GM19438 (cell line): ENCODE measurements around the gene DMRTC2.

ENCODE experiments used
- ATAC-seq: cut with Tn5 transposase; IDR thresholded peaks from one replicate; pipeline ENCODE4 v1.9.1; 2021; ENCODE audit warnings: low read depth; ENCODE audit not compliant: unreplicated experiment

The DMRTC2 gene

DNA sequence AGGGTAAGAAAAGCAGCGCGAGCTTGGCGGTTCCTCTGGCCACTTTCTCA lies at the start of gene DMRTC2:
TSS of gene DMRTC2 (plus strand) at position 42 of the 50 bp plus-strand sequence. CDS start 2,387 bp downstream, outside the sequence.
- no peak for ATAC-seq

DNA sequence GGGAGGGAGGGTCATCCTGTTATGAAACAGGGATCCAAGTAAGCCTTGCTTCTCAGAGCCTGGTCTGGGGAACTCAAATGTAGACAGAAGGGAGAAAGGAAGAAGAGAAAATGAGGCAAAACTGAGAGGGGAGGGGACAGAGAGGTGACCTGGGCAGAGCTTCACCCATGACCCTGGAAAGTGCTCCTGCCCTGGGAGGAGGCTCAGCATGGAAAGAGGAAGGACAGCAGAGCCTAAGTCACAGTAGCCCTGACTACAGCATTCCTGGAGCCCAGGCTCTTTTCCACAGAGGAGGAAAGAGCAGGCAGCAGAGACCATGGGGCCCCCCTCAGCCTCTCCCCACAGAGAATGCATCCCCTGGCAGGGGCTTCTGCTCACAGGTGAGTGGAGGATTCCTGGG lies 48.5 kb upstream of the DMRTC2 start, which contains the start of gene CEACAM3:
TSS of gene CEACAM3 (plus strand) at position 226 of the 400 bp plus-strand sequence. CDS start at position 317, 91 bp downstream.
- ATAC-seq = no peak

DNA sequence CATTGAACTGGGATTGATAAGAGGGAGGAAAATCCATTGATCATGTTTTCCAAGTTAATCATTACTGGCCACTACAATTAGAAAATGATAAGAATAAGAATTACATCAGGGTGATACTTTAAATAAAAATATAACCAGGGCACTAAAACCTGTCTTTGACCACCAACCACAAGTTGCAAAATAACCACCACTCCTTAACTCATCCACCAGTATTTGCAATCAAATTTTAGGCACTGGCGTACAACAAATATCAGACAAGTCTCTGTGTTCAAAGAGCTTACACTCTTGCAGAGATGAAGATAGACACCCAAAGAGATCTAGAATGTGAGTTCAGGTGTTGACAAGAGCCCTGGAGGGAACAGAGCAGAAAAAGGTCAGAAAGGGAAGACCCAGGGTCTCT lies 47.9 kb upstream of the DMRTC2 start:
- no peak for ATAC-seq

DNA sequence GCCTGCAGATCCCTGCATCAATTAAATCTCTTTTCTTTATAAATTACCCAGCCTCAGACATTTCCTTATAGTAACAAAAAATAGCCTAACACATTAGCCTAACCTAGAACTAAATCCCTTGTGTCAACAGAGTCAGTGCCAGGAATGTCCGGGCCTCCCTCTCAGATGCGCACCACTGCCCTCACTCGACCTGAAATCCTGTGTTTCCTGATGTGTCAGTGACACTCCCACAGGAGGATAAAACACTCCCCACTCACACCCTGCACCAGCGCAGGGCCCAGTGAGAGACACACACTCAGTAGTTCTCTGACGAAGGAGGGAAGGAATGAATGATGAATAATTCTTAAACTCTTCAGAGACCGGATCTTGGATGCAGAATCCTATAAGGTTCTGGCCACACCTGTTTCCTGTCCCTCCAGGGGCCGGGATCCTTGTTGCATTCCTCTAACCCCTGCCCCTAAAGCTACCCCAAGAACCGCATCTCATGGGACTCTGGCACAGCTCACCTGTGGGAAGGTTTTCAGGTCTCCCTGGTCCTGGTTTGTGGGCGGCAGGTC lies 45.3 kb upstream of the DMRTC2 start:
- no peak for ATAC-seq

DNA sequence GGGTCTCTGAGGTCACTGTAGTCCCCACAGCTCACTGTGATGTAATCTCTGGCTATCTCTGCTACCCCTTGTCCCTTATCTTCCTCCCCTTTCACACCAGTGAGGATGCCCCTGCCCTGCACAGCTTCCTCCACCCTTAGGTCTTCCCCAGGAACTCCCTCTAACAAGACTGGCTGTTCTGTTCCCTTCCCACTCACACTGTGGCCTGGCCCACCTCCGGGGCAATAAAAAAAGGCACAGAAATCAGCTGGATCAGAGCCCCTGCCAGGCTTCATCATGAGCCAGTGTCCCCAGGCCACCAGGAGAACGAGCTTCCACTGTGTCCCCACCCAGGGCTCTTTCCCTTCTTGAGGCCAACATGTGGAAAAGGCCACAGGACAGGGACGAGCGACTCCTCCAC lies 43.8 kb upstream of the DMRTC2 start:
- no peak for ATAC-seq

DNA sequence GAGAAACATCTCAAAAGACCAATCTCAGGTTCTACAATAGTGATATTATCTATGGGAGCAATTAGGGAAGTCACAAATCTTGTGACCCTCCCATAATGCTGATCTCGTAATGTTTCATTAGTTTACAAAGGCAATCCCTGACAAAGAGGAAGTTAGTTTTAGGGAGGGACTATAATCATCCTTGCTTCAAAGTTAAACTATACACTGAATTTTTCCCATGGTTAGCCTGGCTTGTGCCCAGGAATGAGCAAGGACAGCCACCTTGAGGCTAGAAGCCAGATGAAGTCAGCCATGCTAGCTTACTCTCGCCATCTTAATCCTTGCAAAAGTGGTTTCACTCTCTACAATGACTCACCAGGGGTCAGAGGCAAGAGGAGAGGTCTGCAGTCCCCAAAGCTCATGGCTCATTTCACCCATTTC lies 43.0 kb upstream of the DMRTC2 start:
- ATAC-seq = no peak

DNA sequence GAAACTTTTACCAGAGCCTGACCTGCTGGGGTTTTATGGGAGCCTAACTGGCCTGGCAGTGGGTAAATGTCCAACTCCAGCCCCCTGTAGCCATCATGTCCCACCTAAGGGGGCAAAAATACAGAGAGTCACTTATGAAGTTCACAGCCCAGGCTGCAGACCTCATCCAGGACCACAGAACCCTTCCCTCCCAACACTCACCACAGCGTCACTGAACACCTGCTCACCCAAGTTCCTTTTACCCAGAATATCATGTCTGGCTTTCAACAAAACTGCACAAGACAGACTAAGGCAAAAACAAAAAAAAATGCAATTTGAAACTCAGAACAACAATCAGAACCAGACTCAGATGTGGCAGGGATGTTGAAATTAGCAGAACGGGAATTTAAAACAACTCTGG lies 42.1 kb upstream of the DMRTC2 start:
- no peak for ATAC-seq

DNA sequence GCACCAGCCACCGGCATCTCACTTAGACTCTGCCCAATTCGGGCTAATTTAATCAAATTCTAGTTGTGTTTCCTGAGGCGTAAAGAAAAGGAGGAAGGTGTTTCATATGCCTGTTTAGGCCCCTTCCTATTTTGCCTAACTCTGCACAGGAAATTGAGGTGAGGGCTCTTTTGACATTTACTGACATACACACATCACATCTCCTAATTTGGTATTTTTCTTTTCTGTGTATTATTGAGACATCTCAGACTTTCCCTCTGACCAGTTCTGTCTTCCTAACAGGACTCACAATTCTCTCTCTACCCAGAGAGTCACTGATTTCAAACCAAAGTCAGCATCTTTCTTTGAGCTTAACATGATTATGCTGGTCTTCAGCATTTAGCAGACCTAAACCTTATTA lies 40.5 kb upstream of the DMRTC2 start:
- no peak for ATAC-seq

DNA sequence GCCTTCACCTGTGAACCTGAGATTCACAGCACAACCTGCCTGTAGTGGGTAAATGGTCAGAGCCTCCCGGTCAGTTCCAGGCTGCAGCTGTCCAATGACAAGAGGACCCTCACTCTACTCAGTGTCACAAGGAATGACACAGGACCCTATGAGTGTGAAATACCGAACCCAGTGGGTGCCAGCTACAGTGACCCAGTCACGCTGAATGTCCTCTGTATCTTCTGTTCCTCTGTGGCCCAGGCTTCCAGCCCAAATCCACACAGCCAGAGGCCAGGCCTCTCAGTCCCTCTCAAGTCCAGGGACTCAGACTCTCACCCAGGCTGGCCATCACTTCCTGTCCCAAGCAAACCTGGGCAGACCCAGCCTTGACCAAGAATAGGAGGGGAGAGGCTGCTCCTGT lies 37.7 kb upstream of the DMRTC2 start:
- ATAC-seq = no peak

DNA sequence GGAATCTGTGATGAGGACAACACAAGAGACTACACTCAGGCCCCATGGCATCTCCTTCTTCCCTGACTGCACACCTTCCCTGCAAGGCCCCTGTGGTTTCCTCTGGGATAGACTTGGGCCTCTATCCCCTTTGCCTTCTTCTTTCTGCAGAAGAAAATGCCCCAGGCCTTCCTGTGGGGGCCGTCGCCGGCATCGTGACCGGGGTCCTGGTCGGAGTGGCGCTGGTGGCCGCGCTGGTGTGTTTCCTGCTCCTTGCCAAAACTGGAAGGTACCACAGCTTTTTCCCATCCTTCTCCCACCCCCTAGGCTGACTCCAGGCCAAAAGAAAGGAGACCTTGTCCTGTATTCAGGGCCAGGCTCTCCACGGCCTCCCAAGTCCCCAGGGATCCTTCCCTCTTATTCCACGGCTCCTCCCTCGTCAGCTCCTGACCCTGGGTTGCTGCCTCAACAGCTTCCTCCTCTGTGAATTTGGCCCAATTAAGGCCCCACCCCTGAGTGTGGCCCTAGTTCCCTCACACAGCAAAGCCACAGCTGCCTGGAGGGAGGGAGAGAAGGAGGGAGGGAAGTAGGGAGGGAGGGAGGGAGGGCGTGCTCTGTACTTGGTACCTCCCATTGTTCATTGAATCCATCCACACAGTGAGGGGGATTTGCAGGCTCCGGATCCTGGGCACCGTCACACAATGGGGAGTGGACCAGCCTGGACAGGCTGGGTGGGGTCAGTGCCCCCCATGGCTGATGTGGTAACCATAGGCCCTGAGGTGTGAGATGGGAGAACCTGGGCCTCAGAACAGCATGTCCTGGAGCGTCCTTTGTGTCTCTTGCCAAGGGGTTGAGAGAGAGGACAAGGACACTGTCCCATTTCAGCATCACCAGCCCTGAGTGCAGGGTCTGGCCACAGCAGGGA lies 35.9 kb upstream of the DMRTC2 start:
- no peak for ATAC-seq

DNA sequence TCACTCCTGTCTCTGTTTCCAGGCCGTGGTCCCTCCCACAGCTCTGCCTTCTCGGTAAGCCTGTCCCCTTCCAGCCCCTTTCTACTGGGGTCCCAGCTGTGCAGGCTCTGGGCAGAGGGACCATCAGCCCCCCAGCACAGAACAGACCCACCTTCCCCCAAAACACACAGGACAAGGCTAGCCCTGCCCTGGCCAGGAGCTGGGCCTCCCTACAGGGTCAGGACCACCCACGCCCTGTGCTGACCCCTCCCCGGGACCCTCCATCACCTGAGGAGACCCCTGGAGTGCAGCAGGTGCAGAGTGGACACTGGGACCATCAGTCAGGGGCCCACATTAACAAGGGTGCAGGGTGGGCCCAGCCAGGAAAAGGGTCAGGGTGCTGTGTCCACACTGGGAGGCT lies 34.5 kb upstream of the DMRTC2 start:
- ATAC-seq = no peak

DNA sequence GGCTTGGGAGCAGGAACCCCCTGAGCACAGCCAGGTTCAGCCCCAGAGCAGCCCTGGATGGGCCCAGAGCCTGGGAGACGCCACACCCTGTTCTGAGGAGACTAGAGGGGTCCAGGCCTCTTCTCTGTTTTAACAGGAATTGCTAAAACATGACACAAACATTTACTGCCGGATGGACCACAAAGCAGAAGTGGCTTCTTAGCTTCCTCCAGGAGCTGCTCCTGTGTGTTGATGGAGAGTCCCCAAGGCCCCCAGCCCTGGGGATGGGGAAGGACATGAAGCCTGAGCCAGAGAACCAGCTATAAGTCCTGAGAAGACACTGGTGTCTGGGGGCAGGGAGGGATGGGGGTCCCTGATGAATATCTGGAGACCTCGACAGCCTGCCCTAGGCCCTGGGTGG lies 33.8 kb upstream of the DMRTC2 start:
- ATAC-seq = no peak

DNA sequence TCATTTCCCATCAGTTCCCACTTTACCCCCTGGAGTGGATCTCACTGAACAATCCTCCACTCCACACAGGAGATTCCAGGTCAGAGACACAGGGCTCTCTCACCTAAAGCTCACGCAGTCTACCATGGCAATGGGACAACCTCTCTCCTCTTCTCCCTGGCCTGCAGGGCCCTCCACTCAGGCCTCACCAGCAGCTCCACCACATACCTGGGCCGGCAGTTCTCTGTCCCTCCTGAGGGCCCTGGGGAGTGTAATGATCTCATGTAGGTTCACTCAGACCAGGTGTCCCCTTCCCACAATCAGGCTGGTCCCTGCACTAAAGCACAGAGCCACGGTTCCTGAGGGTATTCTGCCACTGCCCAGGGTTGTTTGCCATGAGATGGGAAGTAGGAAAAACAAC lies 32.9 kb upstream of the DMRTC2 start:
- no peak for ATAC-seq

DNA sequence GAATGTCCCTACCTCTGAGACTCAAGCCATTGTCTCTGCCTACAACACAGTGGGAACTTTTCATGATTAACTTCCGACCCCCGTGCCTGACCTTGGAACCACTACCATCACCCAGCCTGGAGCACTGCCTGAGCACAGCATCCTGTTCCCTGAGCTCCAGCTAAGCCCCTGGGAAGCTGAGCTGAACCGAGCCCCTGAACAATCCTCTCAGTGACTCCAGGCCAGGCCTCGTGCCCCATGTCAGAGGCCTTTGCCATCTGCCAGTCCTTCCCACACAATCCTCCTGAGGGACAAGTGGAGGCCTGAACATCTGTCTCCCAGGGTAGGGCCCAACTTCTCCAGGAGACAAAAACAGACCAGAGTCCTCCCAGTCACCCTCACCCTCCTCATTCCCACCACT lies 30.9 kb upstream of the DMRTC2 start:
- ATAC-seq = no peak

DNA sequence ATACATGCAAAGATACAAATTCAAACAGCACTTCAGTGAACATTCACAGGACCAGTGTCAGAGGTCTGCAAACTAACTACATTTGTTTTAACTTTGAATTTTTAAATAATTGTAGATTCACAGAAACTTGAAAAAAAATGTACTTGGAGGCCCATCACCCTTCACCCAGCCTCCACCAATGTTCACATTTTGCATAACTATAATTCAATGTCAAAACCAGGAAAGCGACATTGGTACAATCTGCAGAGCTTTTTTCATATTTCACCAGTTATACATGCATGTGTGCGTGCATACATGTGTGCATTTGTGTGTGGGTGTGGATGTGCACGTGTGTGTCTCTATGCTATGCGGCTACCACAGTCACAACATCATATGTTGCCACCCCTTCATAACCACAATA lies 29.5 kb upstream of the DMRTC2 start:
- ATAC-seq = no peak

DNA sequence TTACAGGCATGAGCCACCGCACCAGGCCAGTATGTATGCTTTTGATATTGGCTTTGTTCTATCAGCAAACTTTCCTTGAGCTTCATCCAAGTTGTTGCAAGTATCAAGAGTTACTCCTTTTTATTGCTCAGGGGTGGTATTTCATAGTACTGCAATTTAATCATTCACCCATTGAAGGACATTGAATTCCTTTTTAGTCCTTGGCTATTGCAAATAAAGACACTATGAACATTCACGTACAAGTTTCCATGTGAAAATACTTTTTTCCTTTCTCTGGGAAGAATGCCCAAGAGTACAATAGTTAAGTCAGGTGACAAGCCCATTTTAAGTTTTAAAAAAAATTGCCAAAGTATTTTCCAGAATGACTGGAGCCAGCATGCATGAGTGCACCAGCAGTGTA lies 28.1 kb upstream of the DMRTC2 start:
- ATAC-seq = no peak

DNA sequence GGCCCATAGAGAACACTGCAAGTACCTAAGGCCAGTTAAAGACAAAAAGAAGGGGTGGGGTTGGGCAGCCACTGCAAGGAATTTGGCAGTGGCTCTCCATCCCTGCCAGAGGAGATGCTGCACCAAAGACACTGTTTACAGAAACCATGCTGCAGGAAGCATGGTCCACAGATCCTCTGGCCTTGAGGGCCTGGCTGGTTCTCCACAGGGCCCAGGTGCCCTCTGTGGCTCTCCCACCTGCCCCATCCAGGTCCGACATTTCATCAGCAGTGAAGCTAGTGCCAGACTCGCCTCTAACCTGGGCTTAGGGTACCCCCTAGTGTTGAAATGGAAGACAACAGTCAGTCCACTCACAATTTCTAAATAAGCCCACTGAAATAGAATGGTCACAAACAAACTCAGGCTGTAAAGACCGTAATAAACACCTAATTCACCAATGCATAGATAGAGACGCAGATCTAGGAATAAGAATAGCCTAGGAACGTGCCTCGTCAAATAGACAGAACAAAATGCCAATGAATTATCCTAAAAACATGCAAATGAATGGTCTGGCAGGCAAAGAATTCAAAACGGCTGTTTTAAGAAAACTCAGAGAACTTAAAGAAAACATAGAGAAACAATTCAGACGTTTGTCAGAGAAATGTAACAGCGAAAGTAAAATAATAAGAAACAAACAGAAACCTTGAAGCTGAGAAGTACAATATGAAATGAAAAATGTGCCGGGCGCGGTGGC lies 23.7 kb upstream of the DMRTC2 start:
- ATAC-seq = no peak

DNA sequence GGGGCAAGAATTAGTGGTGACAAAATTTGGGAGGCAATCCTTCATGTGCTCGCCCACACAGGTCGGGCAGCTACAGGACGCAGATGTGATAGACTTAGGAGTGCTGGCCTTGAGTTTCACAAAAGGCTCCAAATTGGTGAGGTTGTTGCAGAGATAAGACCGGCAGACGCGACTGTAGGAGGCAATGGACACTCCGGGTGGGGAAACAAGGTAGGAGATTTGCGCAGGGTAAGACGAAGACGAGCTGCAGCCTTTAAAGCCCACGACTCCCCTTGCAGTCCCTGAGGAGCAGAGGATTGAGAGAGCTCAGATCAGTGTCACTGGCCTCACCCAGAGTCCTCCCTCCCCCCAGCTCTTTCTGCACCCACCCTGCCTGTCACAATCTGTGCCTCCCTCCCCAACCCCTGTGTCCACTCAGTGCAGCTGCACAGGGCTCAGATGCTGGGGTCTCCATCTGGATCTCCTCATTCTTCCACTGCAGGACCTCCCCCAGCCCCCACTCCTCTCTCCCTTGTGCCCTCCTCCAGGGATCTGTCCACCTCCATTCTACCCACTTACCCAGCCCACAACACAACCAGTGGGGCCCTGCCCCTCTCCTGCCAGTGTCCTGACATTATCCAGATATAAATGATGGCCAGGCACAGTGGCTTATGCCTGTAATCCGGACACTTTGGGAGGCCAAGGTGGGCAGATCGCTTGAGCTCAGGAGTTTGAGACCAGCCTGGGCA lies 6.7 kb upstream of the DMRTC2 start:
- ATAC-seq = no peak

DNA sequence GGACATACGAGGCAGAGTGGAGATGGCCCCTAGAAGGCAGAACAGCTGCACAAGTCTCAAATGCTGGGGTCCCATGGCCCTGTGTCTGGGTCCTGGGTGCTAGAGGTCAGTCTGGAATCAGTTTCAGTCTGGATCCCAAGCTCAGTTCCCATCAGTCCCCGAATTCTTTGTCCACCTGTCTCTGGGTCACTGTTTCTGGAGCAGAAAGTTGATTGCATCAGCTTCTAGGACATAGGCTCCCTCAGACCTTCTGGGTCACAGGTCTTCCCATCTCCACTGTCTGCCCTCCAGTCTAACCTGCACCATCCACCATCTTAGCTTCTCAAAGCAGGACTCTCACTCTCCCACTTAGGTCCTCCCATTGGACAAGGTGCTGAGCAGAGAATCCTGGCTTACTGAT lies 5.6 kb upstream of the DMRTC2 start:
- ATAC-seq = no peak

DNA sequence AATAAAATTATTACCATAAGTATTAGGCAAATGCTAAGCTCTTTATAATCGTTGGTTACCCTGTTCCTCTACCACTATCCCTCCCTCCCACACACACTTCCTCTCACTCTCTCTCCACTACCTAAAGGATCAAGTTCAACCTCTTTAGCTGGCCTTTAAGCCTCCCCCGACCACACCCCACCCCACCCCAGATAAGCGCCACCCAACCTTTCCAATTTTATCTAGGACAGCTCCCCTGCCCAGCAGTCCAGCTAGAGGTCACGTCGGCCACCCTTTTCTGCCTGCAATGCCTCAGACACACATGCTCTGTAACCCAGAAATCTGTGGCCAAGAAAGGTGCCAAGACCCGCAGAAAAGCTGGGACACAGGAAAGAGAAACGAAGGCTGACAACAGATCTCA lies 1.5 kb upstream of the DMRTC2 start:
- ATAC-seq = no peak

DNA sequence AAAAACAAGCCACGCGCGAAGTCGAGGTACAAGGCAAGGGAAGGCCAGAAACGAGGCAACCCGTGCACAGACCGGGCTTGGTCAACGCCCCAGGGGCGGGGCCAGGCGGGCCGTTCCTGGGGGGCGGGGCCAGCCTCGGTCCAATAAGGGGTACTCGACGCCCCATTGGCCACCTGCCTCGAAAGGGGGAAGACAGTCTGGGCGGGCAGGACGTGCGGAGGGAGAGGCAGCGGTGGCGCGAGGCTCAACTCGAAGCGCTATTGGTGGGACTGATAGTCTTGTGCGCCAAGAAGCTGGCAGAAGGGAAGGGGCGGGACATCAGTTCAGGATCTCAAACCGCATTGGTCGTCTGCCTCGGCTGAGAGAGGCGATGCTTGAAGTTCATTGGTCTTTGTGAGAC lies 241 bp upstream of the DMRTC2 start, which contains the start of gene LYPD4:
TSS of gene LYPD4 (minus strand) at position 83 of the 400 bp plus-strand sequence. CDS start 5,398 bp downstream, outside the sequence.
- no peak for ATAC-seq
